Amygdala (tissue), 56 donors: Measurements from ENCODE around the gene HOXA4.
A peak's percentile ranks its signal among the peaks of the same experiment; 100 is the strongest.

ENCODE experiments used
- DNase-seq, 56 donors: peaks; one replicate each; lab custom pipeline; 2025; lab: John Stamatoyannopoulos, UW

The HOXA4 gene

DNA sequence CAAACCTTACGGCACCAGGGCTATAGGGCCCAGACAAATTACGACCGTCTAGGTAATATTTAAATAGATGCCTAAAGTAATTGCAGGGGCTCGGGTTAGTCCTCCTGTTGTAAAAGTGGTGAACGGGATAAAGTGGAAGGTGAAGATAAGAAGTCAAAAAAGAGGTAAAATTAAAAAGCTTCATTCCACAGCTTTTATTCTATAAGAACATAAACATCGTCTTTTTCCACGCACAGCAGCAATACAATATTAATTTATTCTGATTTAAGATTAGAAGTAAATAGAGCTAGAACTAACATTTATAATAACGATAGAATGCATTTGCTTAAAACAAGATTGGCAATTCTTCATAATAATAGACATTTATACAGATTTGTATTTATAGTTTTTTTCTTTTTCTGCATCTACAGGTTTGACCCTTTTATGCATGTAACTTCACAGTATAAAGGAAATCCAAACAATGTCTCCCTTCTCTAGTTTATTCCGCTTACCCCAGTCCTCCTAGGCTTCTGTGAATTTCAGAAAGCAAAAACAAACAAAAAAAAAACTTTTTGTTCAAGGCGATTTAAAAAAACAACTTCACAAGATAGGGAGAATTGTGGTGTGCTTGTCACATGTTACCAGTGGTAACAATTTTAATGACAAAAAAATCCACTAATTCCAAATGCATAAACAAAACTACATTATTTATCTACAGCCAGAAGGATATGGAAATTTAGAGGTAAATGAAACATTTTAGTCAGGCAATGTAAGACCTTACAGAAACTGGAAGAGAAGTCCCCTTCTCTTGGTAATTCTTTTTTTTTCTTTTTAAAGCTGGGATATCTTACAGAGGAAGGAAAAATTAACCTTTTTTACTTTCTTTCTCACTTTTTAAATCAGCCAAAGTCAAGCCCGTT is 40.1 kb upstream of the HOXA4 start:
- DNase-seq: no peak

DNA sequence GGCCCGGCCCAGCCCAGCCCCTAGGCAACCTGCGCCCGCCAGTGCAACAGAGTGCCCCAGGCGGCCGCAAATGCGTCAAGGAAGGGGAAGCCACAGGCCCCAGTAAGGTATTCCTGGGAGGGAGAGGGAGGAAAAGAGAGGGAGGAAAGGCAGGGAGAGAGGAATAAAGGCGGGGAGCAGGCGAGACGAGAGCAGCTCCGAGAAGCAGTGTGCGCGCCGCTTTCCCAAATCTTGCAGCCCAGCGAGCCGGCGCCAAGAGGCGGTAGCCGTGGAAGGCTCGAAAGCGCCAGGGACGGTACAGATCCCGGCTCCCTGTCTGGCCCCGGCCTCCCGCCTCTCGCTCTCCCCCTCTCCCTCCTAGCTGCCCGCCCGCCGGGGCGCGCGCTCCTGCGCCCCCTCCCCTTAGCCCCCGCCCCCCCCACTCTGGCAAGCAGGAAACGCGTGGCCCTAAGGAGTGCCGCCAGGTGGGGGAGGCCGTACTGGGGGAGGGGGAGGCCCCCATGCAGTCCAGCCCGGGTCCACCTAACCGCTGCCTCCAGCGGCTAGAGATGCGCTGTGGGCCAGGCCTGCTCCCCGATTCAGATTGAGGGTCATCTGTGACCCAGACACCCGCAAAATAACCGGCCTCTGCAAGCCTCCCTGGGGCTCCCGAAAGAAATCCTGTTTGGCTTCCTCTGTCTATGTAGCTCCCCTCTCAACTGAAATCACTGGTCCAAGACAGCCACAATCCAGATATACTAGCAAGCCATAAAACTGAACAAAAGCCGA is 39.3 kb upstream of the HOXA4 start:
- DNase-seq: no peak

DNA sequence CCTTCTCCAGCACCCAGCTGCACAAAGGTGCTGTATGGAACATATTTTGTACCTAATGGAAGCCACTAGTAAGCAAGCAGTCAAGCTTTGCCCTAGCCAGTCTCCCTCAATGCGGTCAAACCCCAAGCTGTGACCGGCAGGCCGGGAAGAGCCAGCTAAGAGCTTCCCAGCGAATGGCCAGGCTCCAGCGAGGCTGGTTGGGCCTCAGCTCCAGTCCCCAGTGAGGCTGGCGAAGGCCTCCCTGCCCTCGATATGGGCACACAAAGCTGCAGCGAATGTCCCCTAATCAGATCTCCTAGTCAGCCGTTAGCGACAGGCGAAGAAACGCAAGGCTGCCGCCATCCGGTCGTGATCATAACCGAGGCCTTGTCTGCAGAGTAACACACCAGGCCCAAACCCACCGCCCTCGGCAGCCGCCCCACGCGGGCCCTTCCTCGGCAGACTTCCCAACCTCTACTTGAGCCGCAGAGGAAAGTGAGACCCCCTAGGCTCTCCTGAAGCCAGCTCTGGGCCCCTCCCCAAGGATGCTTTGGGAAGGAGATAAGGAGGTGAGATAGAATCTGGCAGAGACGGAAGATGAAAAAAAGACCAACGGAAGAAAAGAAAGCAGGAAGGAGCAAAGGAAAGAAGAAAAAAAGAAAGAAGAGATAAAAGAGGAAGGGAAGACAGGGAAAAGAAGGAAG is 37.8 kb upstream of the HOXA4 start:
- DNase-seq: no peak

DNA sequence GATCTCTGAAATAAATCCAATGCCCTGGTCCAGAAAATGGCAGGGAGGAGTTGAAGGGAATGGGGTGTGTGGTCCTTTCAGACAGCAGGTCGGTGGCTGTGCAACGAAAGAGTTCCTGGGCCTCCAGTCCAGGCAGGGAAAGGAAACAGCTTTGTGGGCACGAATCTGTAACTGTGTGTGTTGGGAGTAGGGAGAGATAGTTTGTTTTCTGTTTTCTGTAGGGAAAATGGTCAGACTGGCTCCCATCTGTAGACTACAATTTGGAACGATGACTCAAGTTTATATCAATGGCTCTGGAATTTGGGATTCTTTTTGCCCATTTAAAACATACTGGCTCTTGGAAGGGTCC is 37.3 kb upstream of the HOXA4 start:
- no peak for DNase-seq

DNA sequence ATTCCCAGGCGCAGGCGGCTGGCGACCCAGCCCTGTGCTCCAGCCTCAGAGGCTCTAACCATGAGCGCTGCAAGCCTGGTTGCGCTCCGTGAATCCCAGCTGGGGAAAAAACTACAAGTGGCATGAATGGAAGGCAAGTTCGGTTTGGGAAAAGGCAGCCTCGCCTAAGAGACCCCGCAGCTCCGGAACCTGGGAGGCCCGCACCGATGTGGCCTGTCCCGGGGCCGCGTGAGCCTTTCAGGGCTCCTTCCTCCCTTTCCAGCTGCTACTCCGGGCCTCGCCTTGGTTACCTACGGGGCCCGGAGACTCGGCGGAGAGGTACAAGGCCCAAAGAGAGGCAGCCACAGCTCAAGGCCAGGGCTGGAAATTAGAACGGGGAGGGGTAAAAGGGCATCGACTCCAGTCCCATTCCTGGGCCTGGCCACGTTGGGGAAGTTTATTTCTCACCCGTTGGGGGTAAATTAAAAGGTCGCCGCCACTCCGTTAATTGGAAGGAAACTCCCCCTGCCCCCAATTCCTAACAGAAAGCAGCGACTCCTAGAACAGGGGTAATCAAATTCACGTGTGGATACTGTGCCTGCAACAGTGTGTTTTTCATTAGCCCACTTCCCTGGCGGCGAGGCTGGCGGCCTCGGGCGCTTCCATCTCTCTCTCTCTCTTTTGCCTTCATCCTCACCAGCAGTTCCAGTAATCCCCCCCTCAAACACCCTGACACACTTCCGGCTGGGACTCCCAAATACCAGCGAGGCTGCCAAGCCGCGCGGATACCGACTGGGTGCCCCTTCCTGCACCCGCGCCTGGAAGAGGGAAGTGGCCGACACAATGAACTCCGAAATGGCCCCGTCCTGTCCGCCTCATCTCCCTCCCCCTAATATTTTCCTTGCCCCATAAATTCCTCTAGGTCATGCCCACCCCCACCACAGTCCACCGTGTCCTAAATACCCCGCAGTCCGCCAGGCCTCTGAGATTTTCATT is 36.3 kb upstream of the HOXA4 start:
- no peak for DNase-seq

DNA sequence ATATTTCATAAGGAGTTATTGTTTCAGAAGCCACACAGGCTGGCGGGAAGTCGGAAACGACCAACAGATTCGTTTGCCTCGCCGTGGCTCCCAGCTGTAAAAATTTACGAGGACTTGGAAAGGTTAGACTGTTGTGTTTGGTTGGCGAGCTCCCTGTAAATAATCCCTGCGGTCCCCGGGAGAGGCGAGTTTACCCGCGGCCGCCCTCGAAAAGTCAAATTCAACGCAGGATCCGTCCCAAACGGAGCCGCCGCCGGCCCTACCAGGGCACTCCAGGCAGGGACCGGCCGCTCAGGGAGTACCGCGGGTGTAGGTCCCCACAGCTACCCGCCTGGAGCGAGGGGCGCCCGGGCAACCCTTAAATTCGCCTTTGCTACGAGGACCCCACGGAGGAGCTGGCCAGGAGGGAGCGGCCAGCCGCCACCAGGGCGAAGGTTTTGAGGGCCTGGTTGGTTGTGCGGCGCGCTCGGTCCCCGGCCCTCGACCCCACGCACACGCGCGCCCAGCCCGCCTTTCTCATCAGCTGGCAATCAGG is 35.5 kb upstream of the HOXA4 start:
- no peak for DNase-seq

DNA sequence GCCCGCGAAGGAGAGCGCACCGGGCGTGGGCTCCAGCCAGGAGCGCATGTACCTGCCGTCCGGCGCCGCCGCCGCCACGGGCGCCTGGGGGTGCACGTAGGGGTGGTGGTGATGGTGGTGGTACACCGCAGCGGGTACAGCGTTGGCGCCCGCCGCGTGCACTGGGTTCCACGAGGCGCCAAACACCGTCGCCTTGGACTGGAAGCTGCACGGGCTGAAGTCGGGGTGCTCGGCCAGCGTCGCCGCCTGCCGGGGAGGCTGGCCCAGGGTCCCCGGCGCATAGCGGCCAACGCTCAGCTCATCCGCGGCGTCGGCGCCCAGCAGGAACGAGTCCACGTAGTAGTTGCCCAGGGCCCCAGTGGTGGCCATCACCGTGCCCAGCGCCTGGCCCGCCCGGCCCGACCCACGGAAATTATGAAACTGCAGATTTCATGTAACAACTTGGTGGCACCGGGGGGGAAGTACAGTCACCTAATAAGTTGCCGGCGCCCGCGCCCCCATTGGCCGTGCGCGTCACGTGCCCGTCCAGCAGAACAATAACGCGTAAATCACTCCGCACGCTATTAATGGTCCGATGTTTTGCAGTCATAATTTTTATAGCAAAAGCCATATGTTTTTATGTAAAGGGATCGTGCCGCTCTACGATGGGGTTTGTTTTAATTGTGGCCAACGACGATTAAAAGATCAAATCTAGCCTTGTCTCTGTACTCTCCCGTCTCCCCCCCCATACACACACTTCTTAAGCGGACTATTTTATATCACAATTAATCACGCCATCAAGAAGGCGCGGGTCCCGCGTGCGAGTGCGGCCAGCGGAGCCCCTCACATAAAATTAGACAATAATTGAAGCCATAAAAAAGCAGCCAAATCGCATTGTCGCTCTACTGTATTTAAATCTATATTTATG is 34.8 kb upstream of the HOXA4 start, which contains the start of gene HOXA9:
Gene HOXA9, minus strand, starts transcription at position 449 of the 907 bp plus-strand sequence. Its CDS starts 80 bp downstream, at position 369.
- no peak for DNase-seq

DNA sequence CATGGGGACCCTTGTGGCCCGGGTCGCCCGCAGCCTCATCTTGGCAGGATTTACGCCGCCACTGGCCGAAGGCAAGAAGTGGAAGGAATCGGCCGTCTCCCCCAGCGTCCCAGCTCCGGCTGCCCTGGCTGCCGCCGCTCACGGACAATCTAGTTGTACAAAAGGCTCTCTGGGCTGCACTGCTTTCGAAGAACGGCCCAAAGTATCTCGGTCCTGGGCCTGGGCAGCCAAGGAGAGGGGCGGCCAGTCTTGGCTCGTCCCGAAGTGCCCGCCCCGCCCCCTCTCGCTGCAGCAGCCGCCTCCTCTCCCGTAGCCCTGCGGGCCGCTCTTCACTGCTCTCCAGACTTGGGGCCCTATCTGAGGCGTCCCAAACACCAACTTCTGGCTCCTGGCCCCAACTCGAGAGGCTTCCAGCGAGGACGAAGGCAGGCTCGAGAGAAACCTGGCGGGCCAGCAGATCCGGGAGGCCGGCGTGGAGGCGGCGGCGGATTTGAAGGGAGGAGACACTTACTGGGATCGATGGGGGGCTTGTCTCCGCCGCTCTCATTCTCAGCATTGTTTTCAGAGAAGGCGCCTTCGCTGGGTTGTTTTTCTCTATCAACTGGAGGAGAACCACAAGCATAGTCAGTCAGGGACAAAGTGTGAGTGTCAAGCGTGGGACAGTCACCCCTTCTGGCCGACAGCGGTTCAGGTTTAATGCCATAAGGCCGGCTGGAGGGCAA is 34.0 kb upstream of the HOXA4 start:
- no peak for DNase-seq

DNA sequence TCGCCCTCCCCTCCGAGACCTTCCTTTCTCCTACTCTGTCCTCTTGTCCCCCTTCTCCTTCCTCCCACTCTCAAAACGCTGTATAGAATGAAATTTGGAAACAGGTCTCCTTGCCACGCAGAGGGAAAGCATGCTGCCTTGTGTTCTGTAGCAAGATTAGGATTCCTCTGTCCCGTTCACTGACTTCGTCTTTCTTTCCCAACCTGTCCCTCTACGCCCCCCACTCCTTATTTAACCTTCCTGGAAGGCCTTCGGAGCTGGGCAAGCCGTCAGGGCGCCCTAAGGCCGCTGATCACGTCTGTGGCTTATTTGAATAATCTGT is 33.4 kb upstream of the HOXA4 start:
- no peak for DNase-seq

DNA sequence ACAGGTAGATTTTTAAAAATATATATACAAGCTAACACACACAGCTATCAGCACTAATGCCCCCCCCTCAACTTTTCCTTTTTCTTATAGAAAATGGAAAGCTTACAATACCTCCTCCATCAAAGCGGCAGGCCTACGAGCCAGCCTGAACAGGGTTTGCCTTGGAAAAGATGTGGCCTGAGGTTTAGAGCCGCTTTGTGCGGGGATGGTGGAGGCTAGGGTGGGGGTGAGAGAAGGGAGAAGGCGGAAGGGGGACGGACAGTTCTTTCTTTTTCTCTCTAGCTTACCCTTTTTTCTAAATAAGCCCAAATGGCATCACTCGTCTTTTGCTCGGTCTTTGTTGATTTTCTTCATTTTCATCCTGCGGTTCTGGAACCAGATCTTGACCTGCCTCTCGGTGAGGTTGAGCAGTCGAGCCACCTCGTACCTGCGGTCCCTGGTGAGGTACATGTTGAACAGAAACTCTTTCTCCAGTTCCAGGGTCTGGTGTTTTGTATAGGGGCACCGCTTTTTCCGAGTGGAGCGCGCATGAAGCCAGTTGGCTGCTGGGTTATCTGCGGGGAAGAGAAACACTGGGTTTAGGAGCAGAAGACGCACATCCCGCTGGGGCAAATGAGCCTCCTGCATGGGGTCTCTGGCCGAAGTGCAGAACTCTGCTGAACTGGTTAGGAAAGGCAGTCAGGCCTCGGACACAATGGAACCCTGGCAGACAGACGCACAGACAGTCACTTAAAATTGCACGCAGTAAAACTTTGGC is 32.9 kb upstream of the HOXA4 start:
- DNase-seq: no peak

DNA sequence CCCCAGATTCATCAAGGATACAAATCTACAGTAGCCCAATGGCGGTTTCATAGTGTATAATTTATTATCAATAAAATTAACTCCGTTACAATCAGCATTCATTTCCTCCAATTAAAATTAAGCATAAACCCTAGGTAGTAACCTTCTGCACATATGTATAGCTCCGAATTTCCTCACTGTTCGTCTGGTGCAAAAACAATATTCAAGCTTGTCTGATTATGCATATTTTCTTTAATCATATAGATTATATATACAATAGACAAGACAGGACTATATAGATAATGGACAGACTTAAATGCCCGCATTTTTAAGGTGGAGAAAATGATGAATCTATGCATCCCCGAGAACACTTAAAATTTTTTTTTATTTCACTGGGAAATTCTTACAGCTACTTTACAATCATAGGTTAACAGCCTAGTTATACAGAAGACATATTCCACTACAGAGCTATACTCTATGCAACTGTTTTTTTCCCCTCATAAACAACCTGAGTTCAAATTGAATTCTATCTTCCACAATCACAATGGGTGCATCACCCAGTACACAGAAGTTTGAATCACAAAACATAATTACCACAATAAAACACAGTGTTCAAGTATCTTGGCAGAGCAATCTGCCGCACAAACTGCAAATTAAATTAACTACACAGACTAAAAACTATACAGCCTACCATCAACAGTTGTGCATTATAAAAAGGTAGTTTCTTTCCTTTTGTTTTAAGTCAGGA is 32.2 kb upstream of the HOXA4 start:
- DNase-seq: no peak

DNA sequence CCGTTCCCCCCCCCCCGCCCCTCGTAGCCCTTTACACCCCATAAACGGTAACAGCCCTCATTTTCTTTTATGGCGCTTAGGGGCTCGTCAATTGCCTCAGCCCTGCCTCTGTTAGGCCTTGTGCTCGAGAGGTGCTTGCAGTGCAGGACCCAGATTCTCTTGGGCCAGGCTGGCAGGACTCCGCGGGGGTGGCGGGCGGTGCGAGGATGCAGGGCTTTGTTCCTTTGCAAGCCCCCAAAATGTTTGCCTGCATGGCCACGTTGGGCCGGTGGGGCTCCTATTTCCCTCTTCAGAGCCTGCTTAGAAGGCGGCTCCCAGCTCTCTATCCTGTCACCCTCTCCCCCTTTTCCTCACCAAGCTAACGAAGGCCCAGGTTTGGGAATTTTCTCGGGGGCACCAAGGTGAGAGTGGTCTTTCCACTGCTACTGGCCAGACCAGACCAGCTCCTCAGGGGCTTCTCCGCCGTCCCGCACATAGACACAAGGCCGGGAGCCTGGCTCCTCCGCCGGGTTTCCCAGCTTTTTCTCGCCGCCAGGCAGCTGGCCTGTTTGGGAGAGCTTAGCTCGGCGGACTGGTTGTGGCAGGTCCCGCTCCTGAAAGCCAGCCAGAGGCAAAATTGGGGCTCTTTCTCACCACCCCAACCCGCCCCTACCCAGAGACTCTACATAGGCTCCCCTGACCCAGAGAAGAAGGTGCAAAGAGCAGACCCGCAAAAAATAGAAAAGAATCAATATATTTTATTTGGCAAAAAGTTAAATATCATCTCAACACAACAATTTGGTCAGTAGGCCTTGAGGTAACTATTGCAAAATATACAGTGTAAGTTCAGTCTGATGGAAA is 31.4 kb upstream of the HOXA4 start:
- no peak for DNase-seq

DNA sequence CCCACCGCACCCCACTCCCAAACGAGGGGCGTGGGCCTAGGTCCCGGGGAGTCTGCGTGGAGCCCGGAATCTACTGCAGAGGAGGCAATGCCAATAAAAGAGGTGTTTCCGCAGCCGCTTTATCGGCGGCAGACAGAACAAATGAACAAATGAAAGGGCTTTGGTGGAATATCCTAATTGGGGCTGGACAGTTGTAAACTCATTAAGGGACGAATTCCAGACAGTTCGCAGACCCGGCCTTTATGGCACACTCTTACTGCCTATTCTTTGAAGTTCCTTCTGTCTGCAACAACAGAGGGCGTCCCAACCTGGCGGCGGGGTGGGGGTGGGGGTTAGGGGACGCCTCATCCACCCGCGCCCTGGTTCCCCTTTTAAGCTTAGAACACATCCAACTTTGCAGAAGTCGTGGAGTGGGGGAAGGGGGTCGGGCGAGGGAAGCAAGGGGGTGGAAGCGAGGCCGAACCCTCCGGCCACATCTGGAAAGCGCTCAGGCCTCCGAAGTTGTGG is 30.7 kb upstream of the HOXA4 start:
- peak in 4 of 56 donors; percentile 14 to 32 (median 24) for DNase-seq

DNA sequence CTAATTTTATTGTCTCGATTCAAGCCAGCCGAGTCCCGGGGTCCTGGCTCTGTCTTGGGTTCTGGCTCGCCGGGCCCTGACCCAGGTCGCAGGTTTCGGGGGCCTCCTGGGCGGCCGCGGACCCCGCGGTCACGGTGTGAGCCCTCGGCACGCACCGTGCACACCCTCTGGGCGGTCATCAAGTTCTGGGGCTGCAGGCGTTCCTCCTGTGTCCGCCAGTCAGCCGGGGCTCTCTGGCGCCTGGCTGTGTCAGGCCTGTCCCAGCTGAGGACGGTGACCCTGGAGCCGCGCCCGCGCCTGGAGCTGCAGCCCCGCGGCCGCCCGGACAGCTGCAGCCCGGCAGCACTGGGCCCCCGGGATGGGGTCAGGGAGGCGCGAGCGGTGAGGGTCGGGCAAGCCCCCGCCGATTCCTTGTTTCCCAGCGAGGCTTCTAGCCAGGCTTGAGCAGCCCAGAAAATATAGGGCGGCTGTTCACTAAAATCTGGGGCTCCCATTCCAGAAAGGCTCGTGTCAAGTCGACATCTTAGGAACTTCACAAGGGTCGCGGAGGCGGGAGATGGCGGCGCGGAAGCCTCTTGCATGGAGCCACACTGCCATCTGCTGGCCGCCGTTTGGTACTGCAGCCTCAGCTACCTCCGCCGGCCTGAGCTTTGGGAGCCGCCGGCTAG is 30.1 kb upstream of the HOXA4 start:
- peak; percentile 11 to 85 (median 64) for DNase-seq

DNA sequence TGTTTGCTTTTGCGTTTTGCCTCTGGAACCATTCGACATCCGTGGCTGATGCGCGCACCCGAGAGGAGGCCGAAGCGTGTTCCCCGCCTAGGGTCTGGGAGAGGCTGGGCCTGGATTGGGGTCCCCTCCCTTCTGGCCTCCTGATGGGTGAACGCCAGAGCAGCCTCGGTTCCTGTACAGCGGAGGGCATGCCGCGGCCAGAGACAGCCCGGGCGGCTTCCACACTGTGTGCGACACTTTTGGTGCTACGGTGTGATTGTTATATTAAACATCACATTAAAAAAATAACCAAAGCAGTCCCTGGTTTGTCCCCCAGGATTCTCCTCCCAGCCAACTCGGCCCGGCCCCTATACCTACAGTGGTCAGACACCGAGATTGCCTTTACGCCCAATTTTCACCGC is 29.6 kb upstream of the HOXA4 start:
- DNase-seq: no peak
